ENCODE results near the gene BRINP2.

DNA sequence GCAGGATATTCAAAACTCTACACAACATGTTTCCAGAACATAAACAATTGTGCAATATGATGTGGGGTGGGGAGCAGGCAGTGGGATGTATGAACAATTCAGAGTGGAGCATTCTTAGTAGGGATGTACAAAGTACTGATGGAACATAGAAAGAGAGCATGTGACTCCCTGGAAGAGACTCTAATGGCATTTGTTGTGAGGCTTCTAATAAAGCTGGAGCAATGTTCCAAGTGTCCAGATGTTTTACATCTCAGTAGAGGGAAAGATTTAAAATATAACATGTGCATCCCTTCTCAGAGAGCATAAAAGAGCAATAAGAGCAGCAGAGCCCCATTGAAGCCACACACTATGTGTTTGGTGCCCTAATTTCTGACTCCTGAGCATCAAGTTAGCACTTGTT lies 116.5 kb downstream of the BRINP2 start:
- TF ChIP-seq, protein P1, sequence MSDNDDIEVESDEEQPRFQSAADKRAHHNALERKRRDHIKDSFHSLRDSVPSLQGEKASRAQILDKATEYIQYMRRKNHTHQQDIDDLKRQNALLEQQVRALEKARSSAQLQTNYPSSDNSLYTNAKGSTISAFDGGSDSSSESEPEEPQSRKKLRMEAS (IDR thresholded peaks at IDR 0.05): no peak
- TF ChIP-seq, protein P2, sequence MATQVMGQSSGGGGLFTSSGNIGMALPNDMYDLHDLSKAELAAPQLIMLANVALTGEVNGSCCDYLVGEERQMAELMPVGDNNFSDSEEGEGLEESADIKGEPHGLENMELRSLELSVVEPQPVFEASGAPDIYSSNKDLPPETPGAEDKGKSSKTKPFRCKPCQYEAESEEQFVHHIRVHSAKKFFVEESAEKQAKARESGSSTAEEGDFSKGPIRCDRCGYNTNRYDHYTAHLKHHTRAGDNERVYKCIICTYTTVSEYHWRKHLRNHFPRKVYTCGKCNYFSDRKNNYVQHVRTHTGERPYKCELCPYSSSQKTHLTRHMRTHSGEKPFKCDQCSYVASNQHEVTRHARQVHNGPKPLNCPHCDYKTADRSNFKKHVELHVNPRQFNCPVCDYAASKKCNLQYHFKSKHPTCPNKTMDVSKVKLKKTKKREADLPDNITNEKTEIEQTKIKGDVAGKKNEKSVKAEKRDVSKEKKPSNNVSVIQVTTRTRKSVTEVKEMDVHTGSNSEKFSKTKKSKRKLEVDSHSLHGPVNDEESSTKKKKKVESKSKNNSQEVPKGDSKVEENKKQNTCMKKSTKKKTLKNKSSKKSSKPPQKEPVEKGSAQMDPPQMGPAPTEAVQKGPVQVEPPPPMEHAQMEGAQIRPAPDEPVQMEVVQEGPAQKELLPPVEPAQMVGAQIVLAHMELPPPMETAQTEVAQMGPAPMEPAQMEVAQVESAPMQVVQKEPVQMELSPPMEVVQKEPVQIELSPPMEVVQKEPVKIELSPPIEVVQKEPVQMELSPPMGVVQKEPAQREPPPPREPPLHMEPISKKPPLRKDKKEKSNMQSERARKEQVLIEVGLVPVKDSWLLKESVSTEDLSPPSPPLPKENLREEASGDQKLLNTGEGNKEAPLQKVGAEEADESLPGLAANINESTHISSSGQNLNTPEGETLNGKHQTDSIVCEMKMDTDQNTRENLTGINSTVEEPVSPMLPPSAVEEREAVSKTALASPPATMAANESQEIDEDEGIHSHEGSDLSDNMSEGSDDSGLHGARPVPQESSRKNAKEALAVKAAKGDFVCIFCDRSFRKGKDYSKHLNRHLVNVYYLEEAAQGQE (IDR thresholded peaks at IDR 0.05; ENCODE audit: low read depth): no peak
